ENCODE data around the gene BTN1A1.

GRCh38 chr6:26457264-26457805 lies 42.8 kb upstream of the BTN1A1 start:
- TF ChIP-seq CTCF (IDR thresholded peaks at IDR 0.05) (no peak), POLR2A (IDR thresholded peaks at IDR 0.05) (no peak)
